ENCODE measurements around the gene EXOC6B.

Gene EXOC6B

GRCh38 chr2:72263043-72263775 is 562.6 kb downstream of the EXOC6B start:
- no peak for DNase-seq

- DNase-seq: no peak
Observed at GRCh38 chr2:72261076-72261475, 564.8 kb downstream of the EXOC6B start.

- DNase-seq: no peak
Observed at GRCh38 chr2:72255540-72255939, 570.3 kb downstream of the EXOC6B start.

- DNase-seq: no peak
Observed at GRCh38 chr2:72254831-72255451, 570.9 kb downstream of the EXOC6B start.

GRCh38 chr2:72238311-72238710 is 587.5 kb downstream of the EXOC6B start:
- no peak for DNase-seq

- DNase-seq: no peak
Observed at GRCh38 chr2:72237549-72237948, 588.3 kb downstream of the EXOC6B start.

- DNase-seq: no peak
Observed at GRCh38 chr2:72236445-72237067, 589.3 kb downstream of the EXOC6B start.

GRCh38 chr2:72235497-72236415 is 590.1 kb downstream of the EXOC6B start:
- no peak for DNase-seq

GRCh38 chr2:72233211-72233610 is 592.6 kb downstream of the EXOC6B start:
- no peak for DNase-seq

- DNase-seq: no peak
Observed at GRCh38 chr2:72222829-72223564, 602.8 kb downstream of the EXOC6B start.

GRCh38 chr2:72220170-72220569 is 605.7 kb downstream of the EXOC6B start:
- no peak for DNase-seq

- no peak for DNase-seq
Observed at GRCh38 chr2:72214429-72215143, 611.2 kb downstream of the EXOC6B start.

GRCh38 chr2:72212486-72212855 is 613.4 kb downstream of the EXOC6B start:
- DNase-seq: no peak

- no peak for DNase-seq
Observed at GRCh38 chr2:72211777-72212485, 613.9 kb downstream of the EXOC6B start.

- no peak for DNase-seq
Observed at GRCh38 chr2:72211350-72211749, 614.5 kb downstream of the EXOC6B start.

GRCh38 chr2:72210470-72210869 is 615.4 kb downstream of the EXOC6B start:
- DNase-seq: no peak

- no peak for DNase-seq
Observed at GRCh38 chr2:72208225-72208624, 617.6 kb downstream of the EXOC6B start.

- no peak for DNase-seq
Observed at GRCh38 chr2:72207334-72207733, 618.5 kb downstream of the EXOC6B start.

- no peak for DNase-seq
Observed at GRCh38 chr2:72205504-72205881, 620.3 kb downstream of the EXOC6B start.

- DNase-seq: no peak
Observed at GRCh38 chr2:72204786-72205503, 620.9 kb downstream of the EXOC6B start.

Measured in left hindlimb (tissue), 1 donor.